ENCODE data around the gene SERPINE3.
A peak's percentile ranks its signal among the peaks of the same experiment; 100 is the strongest.

SERPINE3 gene

DNA sequence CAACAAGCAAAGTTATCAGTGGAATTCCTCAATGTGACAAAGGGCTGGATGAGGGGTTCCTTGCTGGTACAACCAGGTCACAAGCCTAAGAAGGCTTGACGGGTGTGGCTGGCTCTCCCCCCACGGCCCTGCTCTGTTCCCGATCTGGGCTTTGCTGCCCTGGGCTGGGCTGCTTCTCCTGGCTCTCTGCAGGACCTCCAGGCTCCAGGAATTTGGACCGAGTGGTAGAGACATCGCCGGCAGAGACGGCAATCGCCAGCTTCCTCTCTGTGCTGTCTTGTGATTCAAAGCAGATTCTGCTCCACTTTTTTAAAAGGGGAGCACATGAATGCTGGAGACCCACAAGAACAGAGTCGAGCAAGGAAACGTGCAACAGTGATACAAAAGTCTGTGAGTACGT is at the start of gene SERPINE3:
TSS of gene SERPINE3 (plus strand) at position 338 of the 400 bp plus-strand sequence. CDS start 1,401 bp downstream, outside the sequence.
- no peak for DNase-seq

DNA sequence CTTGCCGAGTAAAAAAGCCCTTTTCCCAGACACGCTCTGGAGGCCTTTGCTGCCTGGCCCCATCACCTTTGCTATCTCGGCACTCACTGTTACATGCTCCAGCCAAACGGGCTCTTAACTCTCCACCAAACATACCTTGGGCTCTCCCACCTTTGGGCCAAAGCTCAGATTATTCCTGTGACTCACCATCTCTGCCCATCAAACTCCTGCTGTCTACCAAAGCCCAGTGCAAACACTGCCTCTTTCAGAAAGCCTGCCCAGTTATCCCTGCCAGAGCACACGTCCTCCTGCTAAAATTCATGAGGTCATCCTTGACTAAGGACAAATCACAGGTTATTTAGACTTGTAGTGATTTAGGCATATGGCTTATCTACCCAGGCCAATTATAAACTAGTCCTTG is 48.1 kb upstream of the SERPINE3 start:
- DNase-seq = no peak

DNA sequence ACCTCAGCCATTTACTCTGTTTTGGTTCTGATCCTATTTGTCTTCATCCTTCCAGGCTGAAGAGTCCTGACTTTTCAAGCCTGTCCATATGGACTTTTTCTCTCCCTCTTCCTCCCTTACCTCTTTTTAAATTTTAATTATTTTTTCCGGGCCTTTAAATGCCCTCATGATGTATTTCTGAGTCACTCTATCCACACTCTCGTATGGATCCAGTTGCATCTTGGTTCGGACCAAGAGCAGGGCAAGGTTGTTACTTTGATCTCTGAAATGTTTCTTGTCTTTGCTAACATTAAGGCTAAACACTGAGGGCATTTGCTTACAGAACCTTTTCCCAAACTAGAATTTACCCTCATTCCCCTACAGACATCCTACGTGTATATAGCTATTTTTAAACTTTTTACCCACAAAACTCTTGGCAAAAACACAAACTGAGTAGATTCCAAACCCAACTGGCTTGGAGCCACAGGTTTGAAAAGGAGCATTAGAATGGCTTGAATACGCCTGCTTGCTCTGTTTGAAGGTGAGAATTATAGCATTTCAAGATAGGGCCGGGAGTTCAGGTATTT is 47.4 kb upstream of the SERPINE3 start:
- no peak for DNase-seq

DNA sequence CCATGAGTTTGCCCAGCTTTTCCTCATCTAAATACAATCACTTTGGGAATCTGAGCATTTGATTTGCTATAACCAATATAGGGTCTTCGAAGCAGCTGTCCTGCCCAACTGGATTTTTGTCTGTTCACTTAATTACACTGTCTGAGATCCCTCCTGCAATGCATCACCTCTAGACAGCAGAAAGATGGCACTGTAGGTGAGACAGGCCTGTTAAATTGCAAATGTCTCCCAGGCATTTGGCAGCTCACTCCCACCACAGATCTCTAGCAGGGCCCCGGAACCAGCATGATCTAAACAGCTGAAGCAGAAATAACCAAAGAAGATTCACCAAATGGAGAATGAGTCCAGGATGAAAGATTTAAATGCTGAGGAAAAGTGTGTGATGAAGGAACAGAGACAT is 41.9 kb upstream of the SERPINE3 start:
- no peak for DNase-seq

DNA sequence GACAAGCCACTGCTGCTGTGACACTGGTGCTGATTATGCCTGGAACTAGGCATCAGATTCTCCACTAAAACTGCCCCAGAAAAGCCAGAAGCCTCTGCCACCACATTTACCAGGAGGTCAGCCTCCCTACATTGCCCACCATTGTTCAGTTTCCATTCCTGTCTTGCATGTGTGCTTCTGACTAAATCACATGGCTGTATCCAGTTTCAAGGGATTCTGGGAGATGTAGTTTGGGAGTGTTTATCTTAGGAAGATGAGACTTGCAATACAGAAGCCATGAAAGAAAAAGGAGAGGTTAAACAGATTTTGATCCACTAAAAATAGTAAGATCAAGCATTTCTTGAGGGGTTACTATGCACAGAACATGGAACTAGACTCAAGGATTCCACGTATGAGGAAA is 40.7 kb upstream of the SERPINE3 start:
- DNase-seq = no peak

DNA sequence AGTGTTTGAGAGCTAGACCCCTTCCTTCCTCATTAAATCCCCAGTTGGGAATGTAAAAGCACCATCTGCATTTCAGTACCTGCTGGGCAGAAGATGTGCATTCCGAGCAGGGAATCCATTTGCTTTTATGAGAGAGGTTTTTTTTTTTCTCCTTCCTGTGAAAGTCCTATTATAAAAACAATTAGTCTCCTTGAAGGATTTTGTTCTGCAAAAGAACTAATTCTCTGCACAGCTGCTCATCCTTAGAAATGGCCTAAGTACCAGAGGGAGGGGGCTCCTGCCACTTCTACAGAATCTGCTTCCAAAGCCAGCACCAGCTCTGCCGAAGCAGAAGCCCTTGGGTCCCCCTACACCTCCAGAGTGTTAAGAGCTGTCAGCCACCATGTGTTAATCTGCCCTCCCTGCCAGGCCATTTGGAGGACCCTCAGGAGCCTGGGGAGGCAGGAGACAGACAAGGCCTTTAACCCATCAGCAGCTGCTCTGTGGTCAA is 36.4 kb upstream of the SERPINE3 start:
- DNase-seq = no peak

DNA sequence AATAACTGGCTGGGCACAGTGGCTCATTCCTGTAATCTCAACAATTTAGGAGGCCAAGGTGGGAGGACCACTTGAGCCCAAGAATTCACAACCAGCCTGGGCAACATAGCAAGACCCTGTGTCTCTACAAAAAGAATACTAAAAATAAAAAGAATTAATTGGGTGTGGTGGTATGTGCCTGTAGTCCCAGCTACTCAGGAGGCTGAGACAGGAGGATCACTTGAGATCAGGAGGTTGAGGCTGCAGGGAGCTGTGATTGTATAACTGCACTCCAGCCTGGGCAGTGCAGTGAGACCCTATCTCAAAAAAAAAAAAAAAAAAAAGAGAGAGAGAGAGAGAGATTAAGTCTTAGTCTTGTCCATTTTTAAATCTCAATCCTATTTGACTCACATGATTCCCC is 35.6 kb upstream of the SERPINE3 start:
- no peak for DNase-seq

DNA sequence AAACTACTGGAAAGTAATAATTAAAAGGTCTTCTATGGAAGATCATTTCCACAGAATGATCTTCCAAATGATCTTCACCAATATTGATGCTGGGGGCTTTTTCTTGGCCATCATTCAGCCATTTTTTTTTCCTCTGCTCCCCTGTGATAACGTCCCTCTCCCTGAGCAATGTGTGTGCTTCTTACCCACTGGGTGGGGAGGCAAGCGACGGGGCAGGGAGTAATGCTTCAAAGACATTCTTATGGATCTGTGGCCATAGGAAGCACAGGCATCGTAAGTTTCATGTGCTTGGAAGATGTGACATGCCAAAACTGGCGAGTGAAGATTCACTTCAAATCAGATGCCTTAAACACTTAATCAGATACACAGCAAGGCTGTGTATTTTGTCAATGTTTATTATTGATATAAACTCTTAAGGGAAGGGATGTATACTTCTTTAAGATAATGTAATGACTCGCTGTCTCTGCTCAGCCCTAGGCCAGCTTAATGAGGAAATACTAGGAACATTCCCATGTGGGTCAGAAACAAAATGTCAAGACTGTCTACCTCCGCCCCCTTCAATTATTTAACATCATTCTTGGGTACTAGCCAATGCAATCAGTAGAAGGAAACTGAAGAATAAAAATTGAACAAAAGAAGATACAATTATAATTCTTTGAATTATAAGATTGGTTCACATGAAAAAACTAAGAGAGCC is 34.1 kb upstream of the SERPINE3 start:
- no peak for DNase-seq

DNA sequence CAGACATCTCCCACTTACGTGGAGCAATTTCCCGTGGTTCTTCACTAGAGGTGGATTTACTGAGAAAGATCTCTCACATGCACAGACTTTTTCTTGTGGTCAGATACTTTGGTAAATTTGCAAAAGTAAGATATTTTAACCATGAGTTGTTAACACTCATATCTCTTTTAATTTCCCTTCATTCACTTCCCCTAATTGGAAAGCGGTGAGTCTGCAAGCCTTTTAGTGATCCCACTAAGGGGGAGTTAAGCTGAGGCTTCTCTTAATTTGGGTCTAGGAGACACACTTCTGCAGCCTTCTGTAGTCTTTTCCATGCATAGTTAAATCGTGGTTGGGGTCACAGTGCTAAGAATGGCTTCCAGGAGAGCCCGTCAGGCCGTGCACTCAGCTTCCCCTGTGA is 30.7 kb upstream of the SERPINE3 start:
- no peak for DNase-seq

DNA sequence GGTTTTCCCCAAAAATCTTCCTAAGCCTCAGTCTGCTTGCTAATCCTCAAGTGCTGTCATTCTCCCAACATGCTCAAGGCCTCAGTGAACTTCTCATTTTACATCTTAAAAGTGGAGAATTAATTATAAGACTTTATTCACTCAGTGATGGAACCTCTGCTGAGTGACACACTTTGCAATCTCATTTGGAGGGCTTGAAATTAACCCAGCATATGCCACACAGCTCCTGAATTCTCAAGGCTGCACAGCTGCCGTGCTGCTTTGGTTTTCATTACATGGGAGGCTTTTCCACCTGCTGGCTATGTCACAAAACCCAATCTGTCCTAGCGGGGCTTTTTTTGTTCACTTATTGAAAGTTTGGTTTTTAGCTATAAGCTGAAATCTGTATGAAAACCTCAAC is 28.3 kb upstream of the SERPINE3 start:
- no peak for DNase-seq

DNA sequence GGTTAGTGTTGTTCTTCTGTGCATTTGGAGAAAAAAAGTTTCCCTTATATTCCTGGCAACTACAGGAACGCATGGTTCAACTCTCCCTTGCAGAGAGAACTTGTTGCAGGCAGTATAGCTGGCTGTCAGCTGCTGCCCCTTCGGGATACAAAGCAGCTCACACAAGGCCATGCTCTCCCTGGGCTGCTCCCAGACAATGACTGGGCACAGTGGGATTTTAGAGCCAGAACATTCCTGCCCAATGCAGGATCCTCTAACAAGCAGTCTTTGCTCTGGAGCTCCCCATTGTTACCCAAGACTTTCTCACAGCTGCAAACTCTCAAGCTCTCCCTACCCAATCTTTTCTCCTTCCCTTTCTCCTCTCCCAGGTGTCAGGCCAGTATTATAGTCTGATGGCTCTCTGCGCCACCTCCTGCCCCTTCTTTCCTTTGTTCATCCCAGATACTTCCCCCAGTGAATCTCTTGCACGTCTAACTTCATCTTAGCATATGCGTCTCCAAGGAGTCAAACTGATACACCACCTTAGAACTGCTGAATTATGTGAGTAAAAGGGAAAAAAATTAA is 27.5 kb upstream of the SERPINE3 start:
- peak; percentile 29 to 42 for DNase-seq

DNA sequence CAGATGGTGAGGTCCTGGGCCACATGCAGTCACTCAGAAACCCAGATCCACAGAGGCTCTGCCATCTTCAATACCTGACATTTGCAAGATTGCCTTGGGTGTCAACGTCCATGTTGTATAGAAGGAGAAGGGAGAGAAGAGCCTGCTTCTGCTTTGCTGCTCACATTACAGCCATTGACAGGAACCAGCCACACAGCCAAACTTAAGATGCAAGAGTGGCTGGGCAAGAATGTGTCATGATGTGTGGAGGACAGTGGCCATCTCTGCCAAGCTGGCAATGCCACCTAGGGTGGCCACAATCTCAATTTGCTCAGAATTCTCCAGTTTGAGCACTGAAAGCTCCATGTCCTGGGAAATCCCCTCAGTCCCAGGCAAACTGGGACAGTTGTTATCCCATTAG is 25.9 kb upstream of the SERPINE3 start:
- DNase-seq = no peak

DNA sequence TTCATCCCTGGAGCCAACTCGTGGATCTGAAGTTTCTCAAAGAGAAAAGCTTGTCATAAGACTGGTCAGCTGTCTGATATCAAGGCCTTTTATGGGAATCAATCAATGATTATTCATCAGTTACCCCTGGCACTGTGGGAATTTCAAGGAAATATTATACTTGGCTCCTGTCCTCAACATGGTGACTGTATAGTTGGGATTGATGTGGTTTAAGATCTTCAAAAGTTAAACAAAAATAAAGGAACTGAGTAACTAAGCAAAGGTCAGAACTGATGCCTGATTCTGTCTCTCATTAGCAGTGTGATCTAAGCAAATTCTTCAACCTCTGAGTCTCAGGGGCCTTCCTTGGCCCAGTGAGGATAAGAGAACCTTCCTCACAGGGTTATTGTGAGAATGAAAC is 22.2 kb upstream of the SERPINE3 start:
- DNase-seq = no peak

DNA sequence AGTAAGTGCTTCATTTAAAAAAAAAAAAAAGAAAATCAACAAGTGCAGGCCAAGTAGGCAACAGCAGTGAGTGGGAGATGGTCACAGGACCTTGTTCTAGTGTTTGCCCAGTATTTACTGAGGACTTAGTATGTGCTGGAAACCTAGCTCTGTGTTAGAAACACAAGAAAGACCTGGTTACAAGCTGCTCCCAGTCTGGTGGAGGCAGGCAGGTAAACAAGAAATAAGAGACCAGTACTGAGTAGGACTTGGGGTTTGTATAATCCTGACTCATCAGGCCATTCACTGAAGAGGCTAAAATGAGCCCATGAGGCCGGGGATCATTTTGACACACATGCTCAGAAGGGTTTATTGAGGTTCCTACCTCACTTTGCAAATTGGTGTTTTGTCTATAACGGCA is 21.5 kb upstream of the SERPINE3 start:
- DNase-seq = no peak

DNA sequence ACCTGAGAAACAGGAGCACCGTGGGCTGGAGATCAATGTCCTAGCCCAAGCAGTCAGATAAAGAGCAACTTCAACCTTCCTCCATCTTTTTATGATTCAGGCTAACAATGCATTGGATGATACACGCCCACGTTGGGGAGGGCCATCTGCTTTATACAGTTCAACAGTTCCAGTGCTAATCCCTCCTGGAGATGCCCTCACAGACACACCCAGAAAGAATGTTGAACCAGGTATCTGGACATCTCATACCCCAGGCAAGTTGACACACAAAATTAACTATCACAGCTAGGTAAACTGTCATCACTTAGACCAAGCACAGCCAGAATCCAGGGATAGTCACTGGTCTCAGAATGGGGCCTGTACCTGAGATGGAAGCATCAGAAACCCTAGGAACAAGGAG is 20.6 kb upstream of the SERPINE3 start:
- no peak for DNase-seq

DNA sequence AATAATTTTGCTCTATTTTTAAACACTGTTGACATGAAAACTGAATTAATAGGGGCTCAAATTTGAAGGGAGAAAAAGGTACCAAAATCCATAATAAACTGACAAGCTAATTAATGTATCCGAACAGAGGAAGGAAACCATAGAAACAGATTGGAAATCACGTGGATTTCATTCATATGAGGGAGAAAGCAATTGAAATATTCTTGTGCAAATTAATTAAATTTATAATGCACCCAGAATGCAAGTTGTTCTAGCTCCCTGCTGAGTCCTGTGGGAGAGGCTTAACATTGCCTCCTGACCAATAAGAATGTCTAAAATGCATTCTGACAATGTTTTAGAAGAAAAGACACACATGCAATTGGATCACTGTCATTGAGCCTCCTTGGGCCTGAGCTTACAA is 17.7 kb upstream of the SERPINE3 start:
- DNase-seq = no peak

DNA sequence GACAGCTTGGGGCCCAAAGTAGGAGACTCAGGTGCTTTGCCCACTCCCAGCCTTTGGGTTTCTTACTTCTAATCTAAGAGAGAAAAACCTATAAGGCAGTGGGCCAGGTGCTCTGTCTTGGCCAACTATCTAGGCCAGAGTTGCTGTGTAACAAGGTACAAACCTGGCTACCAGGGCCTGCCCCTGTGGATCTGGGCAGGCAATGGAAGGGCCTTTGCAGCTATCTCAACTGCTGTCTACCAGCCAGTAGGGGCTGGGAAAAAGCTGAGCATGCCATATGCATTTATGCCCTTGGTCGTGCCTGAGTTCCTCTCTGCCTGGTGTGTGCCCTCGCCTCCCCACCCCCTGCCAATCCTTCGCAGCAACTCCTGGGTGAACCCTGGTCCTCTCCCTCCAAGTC is 16.7 kb upstream of the SERPINE3 start:
- no peak for DNase-seq

DNA sequence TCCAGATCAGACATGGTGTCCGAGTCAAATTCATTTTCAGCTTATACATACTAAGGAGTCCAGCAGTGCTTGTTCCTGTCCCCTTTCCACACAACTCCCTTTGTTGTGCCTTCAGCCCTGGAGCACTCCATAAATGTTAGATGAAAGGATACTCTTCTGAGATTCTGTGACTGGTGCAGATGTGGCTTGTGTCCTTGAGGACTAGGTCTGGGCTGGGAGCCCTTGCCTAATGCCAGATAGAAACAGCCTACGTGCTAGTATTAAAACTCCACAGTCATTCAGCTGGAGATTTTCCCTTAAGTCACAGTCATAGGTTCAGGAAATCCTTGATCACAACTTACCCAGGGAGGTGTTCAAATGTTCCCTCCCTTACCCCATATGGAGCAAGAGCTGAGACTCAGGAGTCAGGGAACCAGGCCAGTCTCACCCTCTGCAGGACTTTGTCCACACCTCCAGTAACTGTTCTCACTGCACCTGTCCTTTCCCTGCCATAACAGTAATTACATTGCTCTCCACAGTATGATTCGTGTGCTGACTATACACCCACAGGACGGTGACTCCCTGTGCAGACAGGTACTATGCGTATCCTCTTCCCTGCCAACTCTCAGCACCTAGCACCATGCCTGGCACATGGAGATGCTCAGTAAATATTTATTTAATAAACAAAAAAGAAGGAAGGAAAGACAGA is 15.5 kb upstream of the SERPINE3 start:
- DNase-seq = no peak

DNA sequence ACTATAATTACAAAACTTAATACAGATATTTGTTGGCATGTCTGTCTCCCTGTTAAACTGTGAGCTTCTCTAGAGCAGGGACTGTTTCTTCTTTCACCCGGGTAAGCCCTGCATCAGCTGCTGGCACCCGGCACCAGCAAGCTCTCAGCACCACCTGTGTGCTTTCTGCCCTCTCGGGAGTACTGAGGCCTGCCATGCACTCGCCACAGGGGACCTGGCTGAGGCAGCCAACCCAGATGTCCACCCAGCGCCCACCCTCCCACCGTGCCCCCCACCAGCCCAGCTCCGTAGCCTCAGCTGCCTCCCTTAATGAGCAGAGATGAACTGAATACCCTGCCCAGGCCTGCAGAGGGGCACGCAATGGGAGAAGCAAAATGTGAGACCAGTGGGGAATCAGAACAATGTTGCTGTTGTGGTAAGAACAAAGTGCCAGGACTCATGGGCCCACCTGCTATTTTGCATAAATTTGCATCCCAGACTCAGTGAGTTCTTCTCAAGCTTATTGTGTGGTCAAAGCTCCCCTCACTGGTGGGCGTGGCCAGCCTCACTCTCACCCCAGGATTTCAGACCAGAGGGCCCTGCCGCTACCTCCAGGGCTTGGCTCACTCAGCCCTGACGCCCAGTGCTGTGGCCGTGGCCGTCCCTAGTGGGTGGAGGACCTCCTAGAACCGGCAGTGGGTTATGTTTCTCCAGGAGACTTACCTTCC is 14.6 kb upstream of the SERPINE3 start:
- DNase-seq = peak; percentile 33 to 52

DNA sequence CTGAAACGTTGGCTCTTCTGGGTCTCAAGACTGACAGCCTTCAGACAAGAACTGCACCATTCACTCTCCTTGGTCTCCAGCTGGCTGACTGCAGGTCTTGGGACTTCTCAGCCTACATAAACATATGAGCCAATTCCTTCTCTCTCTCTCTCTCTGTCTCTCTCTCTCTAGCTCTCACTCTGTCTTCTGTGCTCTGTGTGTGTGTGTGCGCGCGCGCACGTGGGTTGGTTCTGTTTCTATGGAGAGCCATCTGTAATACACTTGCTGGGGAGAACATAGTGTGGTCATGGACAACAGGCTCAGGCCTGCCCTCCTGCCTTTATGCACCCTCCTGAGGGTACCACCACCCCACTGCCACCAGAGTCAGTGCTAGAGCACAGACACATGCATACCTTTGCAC is 13.7 kb upstream of the SERPINE3 start:
- peak in 1 of 2 donors; percentile 51 for DNase-seq

DNA sequence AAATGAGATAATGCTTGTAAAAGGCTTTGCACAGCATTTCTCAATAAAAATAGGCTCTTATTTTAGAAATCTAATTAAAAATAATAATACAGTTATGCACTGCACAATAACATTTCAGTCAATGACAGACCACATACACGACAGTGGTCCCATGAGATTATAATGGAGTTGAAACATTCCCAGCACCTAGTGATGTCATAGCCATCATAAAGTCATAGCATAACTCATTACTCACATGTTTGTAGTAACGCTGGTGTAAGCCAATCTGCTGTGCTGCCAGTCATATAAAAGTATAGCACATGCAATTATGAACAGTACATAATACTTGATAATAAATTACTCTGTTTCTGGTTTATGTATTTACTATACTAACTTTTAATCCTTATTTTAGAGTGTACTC is 12.7 kb upstream of the SERPINE3 start:
- DNase-seq = no peak

DNA sequence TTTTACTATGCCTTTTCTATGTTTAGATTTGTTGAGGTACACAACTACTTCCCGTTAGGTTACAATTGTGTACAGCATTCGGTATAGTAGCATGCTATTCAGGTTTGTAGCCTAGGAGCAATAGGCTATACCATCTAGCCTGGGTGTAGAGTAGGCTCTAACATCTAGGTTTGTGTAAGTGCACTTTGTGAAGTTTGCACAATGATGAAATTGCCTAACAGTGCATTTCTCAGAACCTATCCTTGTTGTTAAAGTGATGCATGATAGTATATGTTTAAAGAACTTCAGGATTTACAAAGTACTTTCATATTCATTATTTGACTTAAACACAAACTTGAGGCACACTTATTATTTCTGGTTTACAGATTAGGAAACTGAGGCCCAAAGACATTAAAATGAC is 11.5 kb upstream of the SERPINE3 start:
- DNase-seq = no peak

DNA sequence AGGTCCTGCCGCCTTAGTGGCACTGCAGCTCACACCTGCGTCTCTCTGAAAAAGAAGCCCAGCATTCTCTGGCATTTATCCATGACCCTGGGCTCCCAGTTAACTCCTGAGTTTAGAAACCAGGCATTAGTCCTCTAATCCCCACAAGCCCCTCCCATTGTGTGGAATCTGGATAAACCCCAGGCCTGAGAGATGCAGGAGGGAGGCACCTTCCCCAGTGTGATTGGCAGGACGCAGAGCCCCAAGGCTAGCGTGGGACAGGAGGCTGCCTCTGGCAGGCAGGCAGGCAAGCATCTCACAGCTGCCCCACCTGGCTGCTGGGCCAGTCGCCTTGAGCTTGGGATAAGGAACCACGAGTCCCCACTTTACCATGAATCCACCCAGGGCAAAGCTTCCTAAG is 11.0 kb upstream of the SERPINE3 start:
- no peak for DNase-seq

Data from hippocampal formation (tissue), 2 donors.